T-helper 2 cell (primary cell): ENCODE measurements around the gene MYH14.
A peak's percentile ranks its signal among the peaks of the same experiment; 100 is the strongest.

Source experiments
- DNase-seq, 5 experiments: peaks; one replicate each; pipeline versions ENCODE4 v3.0.0 to v3.0.0-alpha.2; 2012 to 2022

The MYH14 gene

GRCh38 chr19:50300051-50300450, 96.6 kb downstream of the MYH14 start:
- DNase-seq = no peak

GRCh38 chr19:50300814-50301606, 97.6 kb downstream of the MYH14 start:
- peak in 1 of 5 experiments; percentile 28 for DNase-seq

GRCh38 chr19:50301607-50301971, 98.2 kb downstream of the MYH14 start:
- no peak for DNase-seq

DNA sequence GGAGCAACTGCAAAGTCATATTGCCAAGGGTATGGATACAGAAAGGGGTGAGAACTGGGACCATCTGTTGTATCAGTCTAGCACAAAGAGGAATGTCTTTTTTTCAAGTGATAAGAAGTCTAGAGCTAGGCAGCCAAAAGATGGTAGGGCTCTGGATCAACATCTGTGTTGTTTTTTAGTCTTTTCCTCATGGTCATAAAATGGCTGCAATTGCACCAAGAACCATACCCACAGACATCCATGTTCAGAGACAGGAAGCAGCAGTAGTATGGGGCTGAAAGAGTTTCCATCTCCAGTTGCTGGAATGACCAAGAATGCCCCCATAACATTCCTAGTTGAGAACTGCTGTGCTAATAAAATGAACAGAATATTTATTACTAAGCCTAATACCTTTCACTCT, 100.1 kb downstream of the MYH14 start:
- DNase-seq = no peak

GRCh38 chr19:50308991-50309390, 105.6 kb downstream of the MYH14 start:
- no peak for DNase-seq

DNA sequence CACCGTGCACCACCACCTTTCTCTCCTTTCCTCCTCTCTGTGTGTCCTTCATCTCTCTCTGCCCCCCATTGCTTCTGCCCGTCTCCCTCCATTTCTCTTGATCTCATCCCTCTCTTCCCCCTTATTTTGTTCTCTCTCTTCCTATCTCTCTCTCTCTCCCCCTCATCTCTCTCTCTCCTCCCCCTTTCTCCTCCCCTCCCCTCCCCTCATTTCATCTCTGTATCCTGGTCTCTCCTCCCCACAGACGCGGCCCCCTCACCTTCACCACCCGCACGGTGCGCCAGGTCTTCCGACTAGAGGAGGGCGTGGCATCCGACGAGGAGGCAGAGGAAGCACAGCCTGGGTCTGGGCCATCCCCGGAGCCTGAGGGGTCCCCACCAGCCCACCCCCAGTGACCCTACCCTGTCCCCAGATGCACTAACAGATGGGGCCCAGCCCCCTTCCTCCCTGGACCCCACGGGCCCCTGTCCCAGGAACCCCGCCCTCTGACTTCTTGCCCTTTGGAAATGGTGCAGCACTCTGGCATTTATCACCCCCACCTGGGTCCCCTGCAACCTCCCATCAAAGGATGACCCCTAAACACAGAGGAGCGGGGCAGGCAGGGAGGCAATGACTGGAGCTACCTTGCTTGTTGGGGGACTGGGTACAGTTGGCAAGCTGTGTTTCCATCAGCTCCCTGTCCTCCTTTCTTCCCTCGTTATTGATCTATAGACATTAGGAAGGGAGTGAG, 106.1 kb downstream of the MYH14 start:
- DNase-seq = no peak

DNA sequence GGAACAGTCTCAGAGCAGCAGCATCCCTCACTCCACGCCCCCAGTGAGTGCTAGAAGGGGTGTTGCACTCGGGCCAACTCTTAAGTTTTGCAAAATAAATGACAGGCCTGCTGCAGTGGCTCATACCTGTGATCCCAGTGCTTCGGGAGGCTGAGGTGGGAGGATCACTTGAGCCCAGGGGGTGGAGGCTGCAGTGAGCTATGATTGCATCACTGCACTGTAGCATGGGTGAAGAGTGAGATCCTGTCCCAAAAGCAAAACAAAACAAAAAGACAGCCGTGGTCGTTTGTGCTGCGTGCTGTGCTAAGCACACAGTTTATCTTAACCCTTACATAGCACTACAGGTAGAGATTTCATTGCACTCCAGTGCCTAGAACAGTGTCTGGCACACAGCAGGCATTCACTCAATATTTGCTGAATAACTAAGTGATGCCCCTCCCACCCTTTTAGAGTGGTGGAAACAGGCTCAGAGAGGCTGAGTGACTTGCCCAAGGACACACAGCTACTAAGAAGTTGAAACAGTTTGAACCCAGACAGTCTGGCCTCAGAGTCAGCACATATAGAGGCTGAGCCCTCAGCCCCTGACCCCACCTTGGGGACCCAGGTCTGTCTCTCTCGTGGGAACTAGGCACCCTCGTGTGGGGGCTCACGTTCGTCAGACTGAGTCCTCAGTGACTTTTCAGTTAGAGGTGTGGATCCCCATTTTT, 107.5 kb downstream of the MYH14 start:
- no peak for DNase-seq

- peak in 1 of 5 experiments; percentile 29 for DNase-seq
Measured at GRCh38 chr19:50311723-50312635, 108.6 kb downstream of the MYH14 start.

DNA sequence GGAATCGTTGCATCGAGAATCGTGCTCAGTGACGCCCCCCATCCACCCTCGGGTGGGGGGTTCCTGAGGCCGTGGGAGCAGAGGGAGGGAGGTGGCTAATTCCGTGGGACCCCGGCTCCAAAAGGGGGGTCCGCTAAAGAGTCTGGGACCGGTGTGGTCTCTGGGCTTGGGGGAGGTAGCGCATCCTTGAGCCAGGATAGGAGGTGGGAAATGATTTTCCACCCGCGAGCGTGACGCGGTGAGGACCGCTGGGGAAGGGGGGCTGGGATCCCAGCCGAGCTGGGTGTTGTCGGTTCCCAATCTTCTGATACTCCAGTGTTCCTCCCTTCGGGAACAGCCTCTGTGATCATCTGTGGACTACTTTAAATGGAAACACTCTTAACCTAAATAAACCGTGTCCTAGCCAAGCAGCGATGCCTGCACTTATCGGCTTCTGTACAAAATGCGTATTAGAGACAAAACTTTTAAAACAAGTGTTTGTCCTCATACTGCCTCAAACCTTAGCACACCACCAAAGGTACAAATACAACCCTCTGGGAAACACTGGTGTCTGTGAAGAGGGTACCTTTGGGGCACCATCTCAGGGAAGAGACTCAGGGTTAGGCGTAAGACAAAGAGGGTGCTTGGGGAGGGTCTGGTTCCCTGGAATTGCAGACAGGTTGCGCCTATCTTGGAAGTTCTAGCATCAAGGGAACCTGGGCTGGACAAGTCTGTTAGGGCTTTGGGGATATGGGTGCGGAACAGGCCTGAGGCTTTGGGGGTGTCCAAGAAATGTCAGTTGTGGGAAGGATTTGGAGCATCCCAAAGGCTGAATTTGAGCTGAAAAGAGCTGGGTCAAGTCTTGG, 109.8 kb downstream of the MYH14 start:
- DNase-seq = no peak

- no peak for DNase-seq
Measured at GRCh38 chr19:50313812-50314536, 110.6 kb downstream of the MYH14 start.

DNA sequence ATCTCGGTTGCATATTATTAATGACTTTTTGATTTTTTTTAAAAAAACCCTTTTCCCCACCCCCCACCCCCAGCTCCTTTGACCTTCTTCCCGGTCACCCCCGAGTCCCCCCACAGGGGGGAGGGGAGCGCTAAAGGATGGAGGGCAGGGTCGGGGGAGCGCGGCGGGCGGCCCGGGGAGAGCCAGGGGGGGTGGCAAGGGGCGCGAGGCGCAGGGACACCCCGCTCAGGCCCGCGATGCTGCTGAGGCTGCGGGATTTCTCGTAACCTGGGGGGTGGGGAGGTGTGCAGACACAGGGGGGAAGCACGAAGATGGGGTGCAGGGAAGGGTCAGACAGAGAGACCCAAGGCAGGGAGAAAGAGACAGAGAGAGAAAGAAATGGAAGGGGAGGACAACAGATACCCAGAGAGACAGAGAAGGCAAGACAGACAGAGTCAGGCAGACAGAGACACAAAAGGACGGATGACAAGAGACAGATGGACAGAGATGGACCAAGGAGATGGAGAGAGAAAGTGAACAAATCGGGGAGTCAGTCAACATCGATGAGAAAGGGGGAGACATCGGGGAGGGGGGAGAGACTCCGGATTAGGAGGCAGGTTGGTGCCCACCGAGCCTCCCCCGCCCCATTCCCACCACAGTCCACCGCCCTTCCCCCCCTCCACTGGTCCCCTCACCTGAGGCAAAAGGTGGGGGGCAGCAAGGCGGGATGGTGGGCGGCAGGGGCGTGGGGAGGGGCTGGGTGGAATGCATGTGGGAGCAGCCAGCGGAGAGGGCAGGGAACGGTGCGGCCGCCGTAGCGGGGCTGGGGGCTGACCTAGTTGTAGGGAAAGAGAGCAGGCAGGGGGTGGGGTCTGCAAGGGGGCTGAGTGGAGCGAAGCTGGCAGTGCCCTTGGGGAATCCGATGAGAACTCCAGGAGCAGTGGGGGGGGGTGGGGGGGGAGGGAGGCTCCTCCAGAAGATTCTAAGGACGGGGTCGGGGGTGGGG, 111.6 kb downstream of the MYH14 start:
- DNase-seq = no peak

DNA sequence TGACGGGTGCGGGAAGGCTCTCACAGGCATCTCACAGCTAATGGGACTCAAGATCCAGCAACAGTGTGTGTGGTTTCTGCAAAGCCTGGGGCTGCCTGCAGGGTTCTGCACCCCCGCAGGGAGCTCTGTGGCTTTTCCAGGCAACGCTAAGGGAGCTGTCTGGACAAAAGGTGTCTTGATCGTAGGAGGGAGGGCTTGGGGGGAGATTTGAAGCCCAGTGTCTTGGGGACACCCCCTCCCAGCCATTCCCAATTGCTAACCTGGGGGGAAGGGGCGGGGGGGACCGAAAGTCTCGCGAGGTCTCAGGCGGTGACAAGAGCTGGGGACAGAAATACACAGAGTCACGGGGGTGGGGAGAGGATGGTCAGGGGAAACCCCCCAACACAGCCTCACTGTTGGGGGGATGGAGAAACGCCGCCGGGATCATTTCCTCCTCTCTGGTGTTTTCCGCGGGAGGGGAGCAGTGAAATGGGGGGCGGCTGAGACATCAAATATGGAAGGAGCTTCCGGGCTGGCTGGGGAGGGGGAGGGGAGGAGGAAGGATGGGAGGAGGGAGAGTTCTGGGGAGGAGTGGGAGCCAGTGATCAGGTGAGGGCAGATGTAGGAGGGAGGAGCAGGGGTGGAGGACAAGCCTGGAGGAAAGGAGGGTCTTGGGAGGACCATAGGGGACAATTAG, 112.5 kb downstream of the MYH14 start:
- peak in 1 of 5 experiments; percentile 55 for DNase-seq

DNA sequence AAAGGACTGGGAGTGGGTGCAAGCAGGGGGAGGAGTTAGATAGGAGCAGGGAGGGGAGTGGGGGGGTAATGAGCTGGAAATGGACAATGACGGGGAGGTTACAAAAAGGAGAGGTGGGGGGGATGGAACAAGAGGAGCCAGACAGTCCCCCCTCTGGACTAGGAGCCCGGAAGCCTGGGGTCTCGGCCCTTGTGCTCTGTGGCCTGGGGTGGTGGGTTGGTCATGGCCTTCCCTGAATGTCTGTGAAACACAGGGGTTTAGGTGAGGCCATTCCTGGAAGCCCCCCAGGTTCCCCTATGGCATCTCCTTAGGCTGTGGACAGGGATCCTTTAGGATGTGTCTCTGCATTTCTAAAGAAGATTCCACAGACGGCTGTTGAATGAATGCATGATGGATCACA, 113.7 kb downstream of the MYH14 start:
- no peak for DNase-seq

DNA sequence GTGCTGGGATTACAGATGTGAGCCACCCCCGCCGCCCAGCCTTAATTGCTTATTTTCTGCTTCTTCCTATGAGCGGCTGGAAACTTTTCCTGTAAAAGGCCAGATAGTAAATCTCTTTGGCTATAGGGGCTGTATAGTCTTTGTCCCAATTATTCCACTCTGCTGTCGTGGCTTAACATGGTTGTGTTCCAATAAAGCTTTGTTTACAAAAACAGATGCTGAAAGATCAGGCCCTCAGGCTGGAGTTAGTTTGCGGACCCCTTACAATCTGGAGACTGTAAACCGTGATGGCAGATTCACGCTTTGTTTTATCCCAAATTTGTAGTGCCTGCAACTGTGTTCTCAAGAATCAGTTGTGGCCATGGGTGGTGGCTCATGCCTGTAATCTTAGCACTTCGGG, 115.0 kb downstream of the MYH14 start:
- DNase-seq = no peak

GRCh38 chr19:50319156-50319555, 115.7 kb downstream of the MYH14 start:
- no peak for DNase-seq

- no peak for DNase-seq
Measured at GRCh38 chr19:50320051-50320450, 116.6 kb downstream of the MYH14 start.

DNA sequence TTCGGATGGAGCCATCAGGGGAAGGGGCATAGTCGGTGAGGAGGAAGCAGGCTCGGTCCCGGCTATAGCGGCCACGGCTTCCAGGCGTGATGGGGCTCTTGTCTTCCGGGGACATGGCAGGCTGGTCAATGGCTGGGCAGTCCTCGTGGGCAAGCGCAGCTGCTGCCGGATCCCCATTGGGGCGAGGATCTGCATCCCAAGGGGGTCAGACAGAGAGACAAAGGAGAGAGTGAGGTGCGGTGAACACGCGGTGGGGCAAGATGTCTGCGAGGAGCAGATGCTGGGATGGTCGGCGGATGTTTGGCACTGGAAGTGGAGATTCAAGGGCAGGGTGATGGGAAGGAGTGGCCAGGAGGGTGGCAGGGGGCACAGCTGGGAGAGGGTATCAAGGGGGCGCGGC, 117.2 kb downstream of the MYH14 start:
- DNase-seq = no peak

GRCh38 chr19:50321831-50322230, 118.4 kb downstream of the MYH14 start:
- no peak for DNase-seq

- DNase-seq = no peak
Measured at GRCh38 chr19:50322234-50322633, 118.8 kb downstream of the MYH14 start.
